ENCODE results near the gene ERCC4. TPM values are rescaled to one million over a fixed set of nuclear protein-coding genes. Genes with fewer than 3 reads are reported as not detected.

The ERCC4 gene
- total and polyA plus RNA-seq, 7 donors: 0.60 to 11.4 (median 7.7) TPM

DNA sequence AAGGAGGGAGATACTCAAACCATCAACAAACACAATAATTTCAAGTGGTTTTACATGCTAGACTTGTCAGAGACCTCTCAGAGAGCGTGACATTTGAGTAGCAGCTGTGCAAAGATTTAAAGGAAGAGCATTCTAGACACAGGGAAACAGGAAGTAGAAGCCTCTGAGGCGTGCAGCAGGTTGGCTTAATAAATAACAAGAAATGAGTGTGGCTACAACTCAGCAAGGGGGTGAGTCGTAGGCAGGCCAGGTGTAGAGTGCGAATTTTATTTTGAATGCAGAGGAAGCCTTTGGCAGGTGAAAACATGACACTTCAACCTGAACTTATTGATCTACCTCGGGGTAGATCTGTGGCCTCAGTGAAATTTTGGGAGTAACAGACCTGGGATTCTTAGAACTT, 78.0 kb downstream of the ERCC4 start:
- no peak for DNase-seq
- intact Hi-C loops (cut with DNase I): no loop called here
- Histone ChIP-seq H3K9me3 (no peaks in the 10 kb centered on the region), H3K27me3 (no peaks in the 10 kb centered on the region), H3K4me3 (no peak overlapping the region), H3K27ac (no peak overlapping the region), H3K36me3 (no peaks in the 10 kb centered on the region), H3K4me1 (peaks cover 0 to 7% (median 4%) of the 10 kb centered on the region in 4 donors)
- TF ChIP-seq, protein P1, sequence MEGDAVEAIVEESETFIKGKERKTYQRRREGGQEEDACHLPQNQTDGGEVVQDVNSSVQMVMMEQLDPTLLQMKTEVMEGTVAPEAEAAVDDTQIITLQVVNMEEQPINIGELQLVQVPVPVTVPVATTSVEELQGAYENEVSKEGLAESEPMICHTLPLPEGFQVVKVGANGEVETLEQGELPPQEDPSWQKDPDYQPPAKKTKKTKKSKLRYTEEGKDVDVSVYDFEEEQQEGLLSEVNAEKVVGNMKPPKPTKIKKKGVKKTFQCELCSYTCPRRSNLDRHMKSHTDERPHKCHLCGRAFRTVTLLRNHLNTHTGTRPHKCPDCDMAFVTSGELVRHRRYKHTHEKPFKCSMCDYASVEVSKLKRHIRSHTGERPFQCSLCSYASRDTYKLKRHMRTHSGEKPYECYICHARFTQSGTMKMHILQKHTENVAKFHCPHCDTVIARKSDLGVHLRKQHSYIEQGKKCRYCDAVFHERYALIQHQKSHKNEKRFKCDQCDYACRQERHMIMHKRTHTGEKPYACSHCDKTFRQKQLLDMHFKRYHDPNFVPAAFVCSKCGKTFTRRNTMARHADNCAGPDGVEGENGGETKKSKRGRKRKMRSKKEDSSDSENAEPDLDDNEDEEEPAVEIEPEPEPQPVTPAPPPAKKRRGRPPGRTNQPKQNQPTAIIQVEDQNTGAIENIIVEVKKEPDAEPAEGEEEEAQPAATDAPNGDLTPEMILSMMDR (IDR thresholded peaks at IDR 0.05): no peak
- TF ChIP-seq EP300 (IDR thresholded peaks at IDR 0.05) (no peak), POLR2A (IDR thresholded peaks at IDR 0.05) (no peak)
- 9 to 30% methylated on average over 5 of the region's 5 CpGs for WGBS, 2 donors

GRCh38 chr16:13999071-13999894, 79.3 kb downstream of the ERCC4 start:
- H3K4me1 ChIP-seq: peaks cover 0 to 16% (median 11%) of the 10 kb centered on the region in 4 donors
- H3K27me3 ChIP-seq: no peaks in the 10 kb centered on the region
- H3K4me3 ChIP-seq: no peak overlapping the region
- H3K9me3 ChIP-seq: no peaks in the 10 kb centered on the region
- H3K36me3 ChIP-seq: no peaks in the 10 kb centered on the region
- 82 to 88% methylated on average over 10 of the region's 10 CpGs for WGBS, 2 donors
- H3K27ac ChIP-seq: no peak overlapping the region
- intact Hi-C loops (cut with DNase I): no loop called here
- no peak for DNase-seq
- no peak for TF ChIP-seq EP300 (IDR thresholded peaks at IDR 0.05)
- TF ChIP-seq, protein P1 (IDR thresholded peaks at IDR 0.05): no peak
- no peak for TF ChIP-seq POLR2AphosphoS5 (IDR thresholded peaks at IDR 0.05)
- TF ChIP-seq POLR2A (IDR thresholded peaks at IDR 0.05): no peak

GRCh38 chr16:13999895-14000425, 80.0 kb downstream of the ERCC4 start:
- Histone ChIP-seq H3K27me3 (no peaks in the 10 kb centered on the region), H3K36me3 (no peaks in the 10 kb centered on the region), H3K27ac (no peak overlapping the region), H3K4me3 (no peak overlapping the region), H3K4me1 (peaks cover 0 to 16% (median 11%) of the 10 kb centered on the region in 4 donors), H3K9me3 (no peaks in the 10 kb centered on the region)
- DNase-seq: no peak
- TF ChIP-seq, protein P1 (IDR thresholded peaks at IDR 0.05): no peak
- TF ChIP-seq EP300 (IDR thresholded peaks at IDR 0.05) (no peak), POLR2A (IDR thresholded peaks at IDR 0.05) (no peak), POLR2AphosphoS5 (IDR thresholded peaks at IDR 0.05) (no peak)
- WGBS, 2 donors: 82 to 89% methylated on average over 12 of the region's 12 CpGs
- intact Hi-C loops (cut with DNase I): no loop called here

DNA sequence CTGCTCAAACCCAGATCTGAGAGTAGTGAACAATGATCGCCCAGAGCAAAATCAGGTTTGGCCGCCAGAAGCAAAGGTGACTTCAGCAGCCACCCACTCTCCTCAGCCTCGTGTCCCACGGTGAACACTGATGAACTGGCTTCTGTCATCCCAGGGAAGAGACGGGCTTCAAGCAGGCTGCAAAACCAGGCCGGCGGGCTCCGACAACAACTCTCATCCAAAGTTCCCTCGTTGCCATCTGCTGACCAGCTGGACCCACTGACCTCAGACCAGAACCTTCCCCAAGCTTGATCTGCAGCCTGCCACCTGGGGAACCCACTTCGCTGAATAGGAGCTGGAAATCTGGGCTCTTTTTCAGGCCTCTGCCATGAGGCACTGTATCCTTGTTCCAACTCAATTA, 81.6 kb downstream of the ERCC4 start:
- no peaks in the 10 kb centered on the region for H3K9me3 ChIP-seq
- 95 to 97% methylated on average over 10 of the region's 10 CpGs for WGBS, 2 donors
- TF ChIP-seq POLR2A (IDR thresholded peaks at IDR 0.05) (no peak), EP300 (IDR thresholded peaks at IDR 0.05) (no peak), POLR2AphosphoS5 (IDR thresholded peaks at IDR 0.05) (no peak)
- TF ChIP-seq, protein P1 (IDR thresholded peaks at IDR 0.05): no peak
- no peak overlapping the region for H3K27ac ChIP-seq
- H3K27me3 ChIP-seq: no peaks in the 10 kb centered on the region
- H3K4me1 ChIP-seq: peaks cover 0 to 16% (median 11%) of the 10 kb centered on the region in 4 donors
- no peaks in the 10 kb centered on the region for H3K36me3 ChIP-seq
- intact Hi-C loops (cut with DNase I): no loop called here
- no peak for DNase-seq
- no peak overlapping the region for H3K4me3 ChIP-seq

Other genes with a start within 250 kb of the ERCC4 start
- 10 to 100 TPM; 23.2 to 44.6 (median 29.3) TPM for gene MRTFB, start 151.2 kb downstream of the ERCC4 start, total RNA-seq
- gene MRTFB, start 151.2 kb downstream of the ERCC4 start, polyA plus RNA-seq: 1 to 10 TPM; 4.6 to 9.8 (median 5.4) TPM